ENCODE measurements around the gene SPTBN1.

DNA sequence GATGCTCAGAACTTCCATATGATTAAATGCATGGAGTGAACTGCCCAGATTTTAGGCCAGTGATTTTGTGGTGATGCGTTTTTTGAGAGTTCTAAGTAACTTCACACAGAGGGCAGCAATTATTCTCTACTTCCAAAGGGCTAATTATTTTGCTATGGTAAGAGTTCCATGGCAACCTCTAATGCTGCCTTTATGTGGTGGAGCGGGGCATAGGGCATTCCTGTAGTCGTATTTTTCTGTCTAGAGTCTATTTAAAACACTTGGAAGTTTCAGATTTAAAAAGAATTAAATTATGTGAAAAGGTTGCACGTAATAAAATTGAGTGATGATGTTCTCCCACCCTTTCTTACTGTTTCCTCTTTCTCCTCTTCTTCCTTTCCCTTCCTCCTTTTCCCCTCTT, 203.4 kb downstream of the SPTBN1 start:
- TF ChIP-seq NR3C1 (IDR thresholded peaks at IDR 0.05) (no peak), FOSL2 (IDR thresholded peaks at IDR 0.05) (no peak), FOSL2 (CRISPR knock-in tag; IDR thresholded peaks at IDR 0.05) (no peak), BHLHE40 (IDR thresholded peaks at IDR 0.05; ENCODE audit: low read depth, low read length) (no peak), POLR2A (IDR thresholded peaks at IDR 0.05; ENCODE audit: low read length) (no peak), MAZ (IDR thresholded peaks at IDR 0.05; ENCODE audit: borderline replicate concordance, low read depth, low read length) (no peak), CEBPB (IDR thresholded peaks at IDR 0.05) (no peak), PHF8 (IDR thresholded peaks at IDR 0.05; ENCODE audit: borderline replicate concordance, low read depth) (no peak)
- TF ChIP-seq, protein P1, sequence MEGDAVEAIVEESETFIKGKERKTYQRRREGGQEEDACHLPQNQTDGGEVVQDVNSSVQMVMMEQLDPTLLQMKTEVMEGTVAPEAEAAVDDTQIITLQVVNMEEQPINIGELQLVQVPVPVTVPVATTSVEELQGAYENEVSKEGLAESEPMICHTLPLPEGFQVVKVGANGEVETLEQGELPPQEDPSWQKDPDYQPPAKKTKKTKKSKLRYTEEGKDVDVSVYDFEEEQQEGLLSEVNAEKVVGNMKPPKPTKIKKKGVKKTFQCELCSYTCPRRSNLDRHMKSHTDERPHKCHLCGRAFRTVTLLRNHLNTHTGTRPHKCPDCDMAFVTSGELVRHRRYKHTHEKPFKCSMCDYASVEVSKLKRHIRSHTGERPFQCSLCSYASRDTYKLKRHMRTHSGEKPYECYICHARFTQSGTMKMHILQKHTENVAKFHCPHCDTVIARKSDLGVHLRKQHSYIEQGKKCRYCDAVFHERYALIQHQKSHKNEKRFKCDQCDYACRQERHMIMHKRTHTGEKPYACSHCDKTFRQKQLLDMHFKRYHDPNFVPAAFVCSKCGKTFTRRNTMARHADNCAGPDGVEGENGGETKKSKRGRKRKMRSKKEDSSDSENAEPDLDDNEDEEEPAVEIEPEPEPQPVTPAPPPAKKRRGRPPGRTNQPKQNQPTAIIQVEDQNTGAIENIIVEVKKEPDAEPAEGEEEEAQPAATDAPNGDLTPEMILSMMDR (IDR thresholded peaks at IDR 0.05), result no peak
- TF ChIP-seq, protein P2, sequence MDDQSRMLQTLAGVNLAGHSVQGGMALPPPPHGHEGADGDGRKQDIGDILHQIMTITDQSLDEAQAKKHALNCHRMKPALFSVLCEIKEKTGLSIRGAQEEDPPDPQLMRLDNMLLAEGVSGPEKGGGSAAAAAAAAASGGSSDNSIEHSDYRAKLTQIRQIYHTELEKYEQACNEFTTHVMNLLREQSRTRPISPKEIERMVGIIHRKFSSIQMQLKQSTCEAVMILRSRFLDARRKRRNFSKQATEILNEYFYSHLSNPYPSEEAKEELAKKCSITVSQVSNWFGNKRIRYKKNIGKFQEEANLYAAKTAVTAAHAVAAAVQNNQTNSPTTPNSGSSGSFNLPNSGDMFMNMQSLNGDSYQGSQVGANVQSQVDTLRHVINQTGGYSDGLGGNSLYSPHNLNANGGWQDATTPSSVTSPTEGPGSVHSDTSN (IDR thresholded peaks at IDR 0.05), result no peak
- TF ChIP-seq, protein P3, sequence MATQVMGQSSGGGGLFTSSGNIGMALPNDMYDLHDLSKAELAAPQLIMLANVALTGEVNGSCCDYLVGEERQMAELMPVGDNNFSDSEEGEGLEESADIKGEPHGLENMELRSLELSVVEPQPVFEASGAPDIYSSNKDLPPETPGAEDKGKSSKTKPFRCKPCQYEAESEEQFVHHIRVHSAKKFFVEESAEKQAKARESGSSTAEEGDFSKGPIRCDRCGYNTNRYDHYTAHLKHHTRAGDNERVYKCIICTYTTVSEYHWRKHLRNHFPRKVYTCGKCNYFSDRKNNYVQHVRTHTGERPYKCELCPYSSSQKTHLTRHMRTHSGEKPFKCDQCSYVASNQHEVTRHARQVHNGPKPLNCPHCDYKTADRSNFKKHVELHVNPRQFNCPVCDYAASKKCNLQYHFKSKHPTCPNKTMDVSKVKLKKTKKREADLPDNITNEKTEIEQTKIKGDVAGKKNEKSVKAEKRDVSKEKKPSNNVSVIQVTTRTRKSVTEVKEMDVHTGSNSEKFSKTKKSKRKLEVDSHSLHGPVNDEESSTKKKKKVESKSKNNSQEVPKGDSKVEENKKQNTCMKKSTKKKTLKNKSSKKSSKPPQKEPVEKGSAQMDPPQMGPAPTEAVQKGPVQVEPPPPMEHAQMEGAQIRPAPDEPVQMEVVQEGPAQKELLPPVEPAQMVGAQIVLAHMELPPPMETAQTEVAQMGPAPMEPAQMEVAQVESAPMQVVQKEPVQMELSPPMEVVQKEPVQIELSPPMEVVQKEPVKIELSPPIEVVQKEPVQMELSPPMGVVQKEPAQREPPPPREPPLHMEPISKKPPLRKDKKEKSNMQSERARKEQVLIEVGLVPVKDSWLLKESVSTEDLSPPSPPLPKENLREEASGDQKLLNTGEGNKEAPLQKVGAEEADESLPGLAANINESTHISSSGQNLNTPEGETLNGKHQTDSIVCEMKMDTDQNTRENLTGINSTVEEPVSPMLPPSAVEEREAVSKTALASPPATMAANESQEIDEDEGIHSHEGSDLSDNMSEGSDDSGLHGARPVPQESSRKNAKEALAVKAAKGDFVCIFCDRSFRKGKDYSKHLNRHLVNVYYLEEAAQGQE (IDR thresholded peaks at IDR 0.05), result no peak
